Karpas-422 (cell line): Measurements from ENCODE around the gene TRIO. TPM values are rescaled to one million over a fixed set of nuclear protein-coding genes. Genes with fewer than 3 reads are reported as not detected.
"Not testable (repeated sequence)": the region's sequence is repeated elsewhere in the genome, so short reads cannot be mapped to it uniquely, and the experiment has no call there.

Experiments used
- DNase-seq: peaks from one replicate; pipeline ENCODE4 v3.0.0-alpha.2; 2015
- H2AFZ ChIP-seq: fragments of 200-600 bp; sonication (generic); 2 replicates; pipeline ENCODE4 v1.6.1; 2014; ENCODE audit warnings: antibody characterized with exemption, low read length, mixed read lengths
- H3K27ac ChIP-seq: fragments of 200-600 bp; sonication (generic); 2 replicates; pipeline ENCODE4 v1.5.1; 2014; ENCODE audit warnings: mild to moderate bottlenecking, low read length, moderate library complexity
- H3K27me3 ChIP-seq: fragments of 200-600 bp; sonication (generic); 2 replicates; pipeline ENCODE4 v1.6.1; 2014; ENCODE audit warnings: low read length, mixed read lengths
- H3K36me3 ChIP-seq: fragments of 200-600 bp; sonication (generic); 2 replicates; pipeline ENCODE4 v1.6.1; 2014; ENCODE audit warnings: low read length, mixed read lengths; ENCODE audit not compliant: insufficient read depth
- H3K4me1 ChIP-seq: fragments of 200-600 bp; sonication (generic); 2 replicates; pipeline ENCODE4 v1.6.1; 2014; ENCODE audit warnings: mild to moderate bottlenecking, low read length, mixed read lengths
- H3K4me2 ChIP-seq: fragments of 200-600 bp; sonication (generic); 2 replicates; pipeline ENCODE4 v1.6.1; 2014; ENCODE audit warnings: low read length, low read depth, mild to moderate bottlenecking; ENCODE audit not compliant: poor library complexity, severe bottlenecking
- H3K4me3 ChIP-seq: fragments of 200-600 bp; sonication (generic); 2 replicates; pipeline ENCODE4 v1.5.1; 2014; ENCODE audit warnings: mild to moderate bottlenecking, antibody characterized with exemption, low read length, mixed read lengths
- H3K79me2 ChIP-seq: fragments of 200-600 bp; sonication (generic); 2 replicates; pipeline ENCODE4 v1.6.1; 2014; ENCODE audit warnings: mild to moderate bottlenecking, low read length, mixed read lengths
- H3K9ac ChIP-seq: fragments of 200-600 bp; sonication (generic); 2 replicates; pipeline ENCODE4 v1.6.0; 2014; ENCODE audit warnings: low read length
- H3K9me2 ChIP-seq: fragments of 200-600 bp; sonication (generic), shearing (Covaris generic); replicated peaks from 2 replicates; pipeline ENCODE4 v1.6.0; 2014; ENCODE audit warnings: mild to moderate bottlenecking, low read length, moderate library complexity; ENCODE audit not compliant: insufficient read depth
- H3K9me3 ChIP-seq: fragments of 300-700, 200-600 bp; sonication (generic); 2 replicates; pipeline ENCODE4 v1.6.1; 2014; ENCODE audit warnings: low read length, mixed read lengths
- H4K20me1 ChIP-seq: fragments of 200-600 bp; sonication (generic); 2 replicates; pipeline ENCODE4 v1.6.1; 2014; ENCODE audit warnings: mild to moderate bottlenecking, antibody characterized with exemption, low read length, low read depth; ENCODE audit not compliant: insufficient read depth
- total RNA-seq: library from RNA; depleted of rRNA; stranded (reverse); fragments of >200 nt; shearing (Covaris generic); gene quantifications from 2 replicates; pipeline ENCODE4 v1.2.3, GENCODE V29; 2014; ENCODE audit warnings: low replicate concordance

The TRIO gene
- total RNA-seq, 1 experiment from 2014 or later, result 0.04 TPM

GRCh38 chr5:14545308-14545707, 402.2 kb downstream of the TRIO start:
- Histone ChIP-seq H3K79me2 (no peaks in the 10 kb centered on the region), H2AFZ (no peak overlapping the region), H3K27me3 (no peaks in the 10 kb centered on the region), H3K4me3 (no peak overlapping the region), H3K27ac (no peak overlapping the region), H3K9ac (no peak overlapping the region), H3K4me2 (no peak overlapping the region), H3K4me1 (no peaks in the 10 kb centered on the region), H3K9me3 (no peaks in the 10 kb centered on the region; the same call in 1 of the 2 replicates), H3K9me2 (no peaks in the 10 kb centered on the region), H3K36me3 (no peaks in the 10 kb centered on the region), H4K20me1 (no peaks in the 10 kb centered on the region)
- DNase-seq, result no peak

GRCh38 chr5:14545862-14546261, 402.7 kb downstream of the TRIO start:
- Histone ChIP-seq H2AFZ (no peak overlapping the region), H3K36me3 (no peaks in the 10 kb centered on the region), H3K9ac (no peak overlapping the region), H3K4me3 (no peak overlapping the region), H3K9me2 (no peaks in the 10 kb centered on the region), H3K9me3 (no peaks in the 10 kb centered on the region; the same call in 1 of the 2 replicates), H3K4me1 (no peaks in the 10 kb centered on the region), H3K79me2 (no peaks in the 10 kb centered on the region), H3K4me2 (no peak overlapping the region), H3K27me3 (no peaks in the 10 kb centered on the region), H3K27ac (no peak overlapping the region), H4K20me1 (no peaks in the 10 kb centered on the region)
- no peak for DNase-seq

GRCh38 chr5:14547666-14548065, 404.5 kb downstream of the TRIO start:
- Histone ChIP-seq H3K4me2 (no peak overlapping the region), H3K36me3 (no peaks in the 10 kb centered on the region), H2AFZ (no peak overlapping the region), H3K9me2 (no peaks in the 10 kb centered on the region), H3K27me3 (no peaks in the 10 kb centered on the region), H4K20me1 (no peaks in the 10 kb centered on the region), H3K9ac (no peak overlapping the region), H3K27ac (no peak overlapping the region), H3K79me2 (no peaks in the 10 kb centered on the region), H3K4me1 (no peaks in the 10 kb centered on the region), H3K9me3 (no peaks in the 10 kb centered on the region), H3K4me3 (no peak overlapping the region)
- no peak for DNase-seq

- no peaks in the 10 kb centered on the region for H3K36me3 ChIP-seq
- no peak overlapping the region for H3K4me3 ChIP-seq
- H4K20me1 ChIP-seq, result no peaks in the 10 kb centered on the region
- no peak for DNase-seq
- no peak overlapping the region for H3K27ac ChIP-seq
- no peak overlapping the region for H3K4me2 ChIP-seq
- H3K9me3 ChIP-seq, result no peaks in the 10 kb centered on the region
- H3K9ac ChIP-seq, result no peak overlapping the region
- H3K79me2 ChIP-seq, result no peaks in the 10 kb centered on the region
- H3K9me2 ChIP-seq, result no peaks in the 10 kb centered on the region
- no peaks in the 10 kb centered on the region for H3K4me1 ChIP-seq
- H3K27me3 ChIP-seq, result no peaks in the 10 kb centered on the region
- H2AFZ ChIP-seq, result no peak overlapping the region
Observed at GRCh38 chr5:14551211-14551610, 408.1 kb downstream of the TRIO start.

- Histone ChIP-seq H3K79me2 (no peaks in the 10 kb centered on the region), H2AFZ (no peak overlapping the region), H3K9me3 (no peaks in the 10 kb centered on the region), H3K27ac (no peak overlapping the region), H4K20me1 (no peaks in the 10 kb centered on the region), H3K9me2 (no peaks in the 10 kb centered on the region), H3K4me1 (no peaks in the 10 kb centered on the region), H3K4me2 (no peak overlapping the region), H3K27me3 (no peaks in the 10 kb centered on the region), H3K9ac (no peak overlapping the region), H3K4me3 (no peak overlapping the region), H3K36me3 (no peaks in the 10 kb centered on the region)
- no peak for DNase-seq
Observed at GRCh38 chr5:14552017-14552416, 408.9 kb downstream of the TRIO start.

GRCh38 chr5:14554288-14554687, 411.1 kb downstream of the TRIO start:
- H3K27me3 ChIP-seq, DNase-seq, H4K20me1 ChIP-seq, H3K9ac ChIP-seq, H3K36me3 ChIP-seq, H3K27ac ChIP-seq, H3K4me1 ChIP-seq, H2AFZ ChIP-seq, H3K9me2 ChIP-seq, H3K4me3 ChIP-seq, H3K9me3 ChIP-seq, H3K4me2 ChIP-seq, H3K79me2 ChIP-seq: not testable (repeated sequence)

- no peak overlapping the region for H2AFZ ChIP-seq
- H4K20me1 ChIP-seq, result no peaks in the 10 kb centered on the region
- H3K27ac ChIP-seq, result no peak overlapping the region
- no peaks in the 10 kb centered on the region for H3K9me3 ChIP-seq
- DNase-seq, result no peak
- no peaks in the 10 kb centered on the region for H3K36me3 ChIP-seq
- H3K9me2 ChIP-seq, result no peaks in the 10 kb centered on the region
- no peaks in the 10 kb centered on the region for H3K79me2 ChIP-seq
- no peaks in the 10 kb centered on the region for H3K27me3 ChIP-seq
- no peak overlapping the region for H3K4me3 ChIP-seq
- H3K4me1 ChIP-seq, result no peaks in the 10 kb centered on the region
- no peak overlapping the region for H3K9ac ChIP-seq
- H3K4me2 ChIP-seq, result no peak overlapping the region
Observed at GRCh38 chr5:14556015-14556414, 412.9 kb downstream of the TRIO start.

- Histone ChIP-seq H3K4me2 (no peak overlapping the region), H3K36me3 (no peaks in the 10 kb centered on the region), H3K4me1 (no peaks in the 10 kb centered on the region)
Observed at GRCh38 chr5:14557203-14557770, 414.1 kb downstream of the TRIO start.

More at GRCh38 chr5:14557203-14557770, 414.1 kb downstream of the TRIO start:
- Histone ChIP-seq H3K27me3 (no peaks in the 10 kb centered on the region), H3K9ac (no peak overlapping the region), H4K20me1 (no peaks in the 10 kb centered on the region), H3K79me2 (no peaks in the 10 kb centered on the region), H2AFZ (no peak overlapping the region), H3K9me3 (no peaks in the 10 kb centered on the region), H3K27ac (no peak overlapping the region), H3K4me3 (no peak overlapping the region), H3K9me2 (no peaks in the 10 kb centered on the region)
- no peak for DNase-seq
